A673 (cell line): Measurements from ENCODE around the gene DMP1.

Experiments used
- EZH2 ChIP-seq: fragments of 200-600 bp; sonication (generic); IDR thresholded peaks from 2 replicates; pipeline ENCODE4 v1.6.1; 2017; ENCODE audit warnings: borderline replicate concordance, low read depth, mild to moderate bottlenecking, mixed read lengths, antibody characterized with exemption, low read length; ENCODE audit not compliant: poor library complexity, severe bottlenecking
- TF ChIP-seq, protein P1 (sequence below): fragments of 300-800, 200-600 bp; sonication (generic); conservative IDR thresholded peaks from 2 replicates; pipeline ENCODE4 v1.5.1; 2017; ENCODE audit warnings: low read depth, mild to moderate bottlenecking, antibody characterized with exemption, low read length, moderate library complexity, mixed read lengths

DNA sequence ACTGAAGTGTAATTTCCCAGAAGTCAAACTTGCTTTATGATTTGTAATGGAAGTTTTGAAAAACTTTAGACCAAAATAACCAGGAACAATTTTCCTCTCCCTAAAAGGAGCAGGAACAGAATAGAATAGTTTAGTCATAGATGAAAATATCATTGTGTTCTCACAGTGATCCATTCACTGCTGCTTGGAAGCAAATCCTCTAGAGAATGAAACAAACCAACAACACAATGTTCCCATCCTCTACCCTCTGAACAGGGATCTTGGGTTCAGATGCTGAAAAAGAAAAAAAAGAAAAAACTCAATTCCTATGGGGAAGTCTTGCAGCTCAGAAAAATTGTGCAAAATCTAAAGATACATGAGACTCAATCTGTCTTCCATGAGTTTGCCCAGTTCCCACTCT lies 29.6 kb upstream of the DMP1 start:
- TF ChIP-seq, protein P1, sequence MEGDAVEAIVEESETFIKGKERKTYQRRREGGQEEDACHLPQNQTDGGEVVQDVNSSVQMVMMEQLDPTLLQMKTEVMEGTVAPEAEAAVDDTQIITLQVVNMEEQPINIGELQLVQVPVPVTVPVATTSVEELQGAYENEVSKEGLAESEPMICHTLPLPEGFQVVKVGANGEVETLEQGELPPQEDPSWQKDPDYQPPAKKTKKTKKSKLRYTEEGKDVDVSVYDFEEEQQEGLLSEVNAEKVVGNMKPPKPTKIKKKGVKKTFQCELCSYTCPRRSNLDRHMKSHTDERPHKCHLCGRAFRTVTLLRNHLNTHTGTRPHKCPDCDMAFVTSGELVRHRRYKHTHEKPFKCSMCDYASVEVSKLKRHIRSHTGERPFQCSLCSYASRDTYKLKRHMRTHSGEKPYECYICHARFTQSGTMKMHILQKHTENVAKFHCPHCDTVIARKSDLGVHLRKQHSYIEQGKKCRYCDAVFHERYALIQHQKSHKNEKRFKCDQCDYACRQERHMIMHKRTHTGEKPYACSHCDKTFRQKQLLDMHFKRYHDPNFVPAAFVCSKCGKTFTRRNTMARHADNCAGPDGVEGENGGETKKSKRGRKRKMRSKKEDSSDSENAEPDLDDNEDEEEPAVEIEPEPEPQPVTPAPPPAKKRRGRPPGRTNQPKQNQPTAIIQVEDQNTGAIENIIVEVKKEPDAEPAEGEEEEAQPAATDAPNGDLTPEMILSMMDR: no peak
- no peak for TF ChIP-seq EZH2
